CD14-positive monocyte (primary cell): ENCODE measurements around the gene SCAMP3. TPM values are rescaled to one million over a fixed set of nuclear protein-coding genes. Genes with fewer than 3 reads are reported as not detected.
"Not testable (repeated sequence)": the region's sequence is repeated elsewhere in the genome, so short reads cannot be mapped to it uniquely, and the experiment has no call there.

Experiments used
- DNase-seq, 3 donors: peaks; one replicate each; pipeline ENCODE4 v3.0.0-alpha.2; 2011 to 2022
- H2AFZ ChIP-seq: 2 replicates; pipeline ENCODE4 v1.6.0; 2012; ENCODE audit warnings: mild to moderate bottlenecking, low read depth, low read length, inconsistent platforms; ENCODE audit not compliant: insufficient read depth, poor library complexity, severe bottlenecking
- H3K27ac ChIP-seq, 2 donors: 1 replicate in 1 of 2; 2 replicates in 1 of 2; pipeline ENCODE4 v1.5.1; 2012 to 2013; ENCODE audit warnings: low read length in 2 of 2, control low read depth in 1 of 2, inconsistent platforms in 1 of 2, low read depth in 1 of 2, mild to moderate bottlenecking in 1 of 2
- H3K27me3 ChIP-seq, 2 donors: one replicate each; pipeline versions ENCODE4 v1.6.0 to v1.6.1; 2011 to 2013; ENCODE audit warnings: low read length in 2 of 2; ENCODE audit not compliant: control insufficient read depth in 2 of 2, insufficient read depth in 2 of 2
- H3K36me3 ChIP-seq, 2 donors: replicated peaks in 1 of 2; 1 replicate in 1 of 2; 2 replicates in 1 of 2; pipeline versions ENCODE4 v1.5.1 to v1.6.1; 2012 to 2013; ENCODE audit warnings: low read length in 2 of 2, control low read depth in 1 of 2, inconsistent platforms in 1 of 2, mild to moderate bottlenecking in 1 of 2; ENCODE audit not compliant: insufficient read depth in 2 of 2, control insufficient read depth in 1 of 2
- H3K4me1 ChIP-seq, 2 donors: 1 replicate in 1 of 2; 2 replicates in 1 of 2; pipeline versions ENCODE4 v1.5.1 to v1.6.1; 2012 to 2013; ENCODE audit warnings: low read length in 2 of 2, control low read depth in 1 of 2, inconsistent platforms in 1 of 2, mild to moderate bottlenecking in 1 of 2, moderate library complexity in 1 of 2; ENCODE audit not compliant: insufficient read depth in 2 of 2, control insufficient read depth in 1 of 2
- H3K4me2 ChIP-seq: replicated peaks from 2 replicates; pipeline ENCODE3; 2012; ENCODE audit warnings: low read length, moderate library complexity, mild to moderate bottlenecking; ENCODE audit not compliant: poor library complexity, severe bottlenecking; ENCODE audit errors: extremely low read depth
- H3K4me3 ChIP-seq, 3 experiments: fragments of 200-600 bp in 1 of 3; sonication (generic) in 1 of 3; replicated peaks in 1 of 3; 1 replicate in 2 of 3; 2 replicates in 1 of 3; pipeline ENCODE4 v1.5.1; 2011 to 2013; ENCODE audit warnings: low read length in 3 of 3, mild to moderate bottlenecking in 3 of 3, control low read depth in 2 of 3, low read depth in 2 of 3, inconsistent platforms in 1 of 3, moderate library complexity in 1 of 3
- H3K79me2 ChIP-seq: 2 replicates; pipeline ENCODE4 v1.6.0; 2012; ENCODE audit warnings: mild to moderate bottlenecking, control low read depth, inconsistent platforms, low read length, moderate library complexity; ENCODE audit not compliant: insufficient read depth
- H3K9ac ChIP-seq: 2 replicates; pipeline ENCODE4 v1.6.0; 2017; ENCODE audit warnings: low read length, mild to moderate bottlenecking; ENCODE audit not compliant: insufficient read depth, poor library complexity, severe bottlenecking
- H3K9me3 ChIP-seq, 2 donors: replicated peaks in 1 of 2; 1 replicate in 1 of 2; 2 replicates in 1 of 2; pipeline versions ENCODE4 v1.5.1 to v1.6.1; 2012 to 2013; ENCODE audit warnings: low read length in 2 of 2, control low read depth in 1 of 2; ENCODE audit not compliant: control insufficient read depth in 1 of 2, insufficient read depth in 1 of 2
- H4K20me1 ChIP-seq: 2 replicates; pipeline ENCODE4 v1.6.0; 2012; ENCODE audit warnings: mild to moderate bottlenecking, low read length, control low read depth, moderate library complexity; ENCODE audit not compliant: insufficient read depth
- H3K27ac Mint-ChIP-seq, 7 donors: one replicate each; pipeline ENCODE4 v1.8.0; 2020; ENCODE audit warnings: mild to moderate bottlenecking in 7 of 7, mixed read lengths in 7 of 7, moderate library complexity in 6 of 7, inconsistent platforms in 2 of 7
- H3K27me3 Mint-ChIP-seq, 3 donors: one replicate each; pipeline ENCODE4 v1.8.0; 2021 to 2022; ENCODE audit warnings: low read depth in 3 of 3, mild to moderate bottlenecking in 3 of 3, mixed read lengths in 3 of 3, moderate library complexity in 3 of 3, inconsistent platforms in 1 of 3
- H3K36me3 Mint-ChIP-seq, 2 donors: one replicate each; pipeline ENCODE4 v1.8.0; 2020; ENCODE audit warnings: mixed read lengths in 2 of 2, inconsistent platforms in 1 of 2, mild to moderate bottlenecking in 1 of 2
- H3K4me1 Mint-ChIP-seq: one replicate; pipeline ENCODE4 v1.8.0; 2020; ENCODE audit warnings: mild to moderate bottlenecking, mixed read lengths
- H3K4me3 Mint-ChIP-seq, 2 donors: one replicate each; pipeline ENCODE4 v1.8.0; 2020; ENCODE audit warnings: mild to moderate bottlenecking in 2 of 2, mixed read lengths in 2 of 2, moderate library complexity in 1 of 2
- H3K9me3 Mint-ChIP-seq, 7 donors: one replicate each; pipeline ENCODE4 v1.8.0; 2020 to 2022; ENCODE audit warnings: mixed read lengths in 7 of 7, mild to moderate bottlenecking in 6 of 7, moderate library complexity in 6 of 7, inconsistent platforms in 2 of 7
- WGBS: methylation state at CpG from one replicate; pipeline ENCODE4 v1.1.5; 2013; ENCODE audit warnings: missing lambda C conversion rate; ENCODE audit not compliant: insufficient coverage; 5-methylcytosine and 5-hydroxymethylcytosine counted together
- intact Hi-C, 2 donors: fragments of 100-400 bp; cut with micrococcal nuclease; formaldehyde crosslinking; loops; one replicate each; pipeline versions ENCODE4 v1.15.0 to v1.15.1; 2023
- polyA plus RNA-seq, 3 donors: library from polyadenylated mRNA; depleted of rRNA in 1 of 3; unstranded in 2 of 3; stranded (reverse) in 1 of 3; fragments of 300-500 nt in 2 of 3; fragments of >200 nt in 1 of 3; fragmentation: Illumina TruSeq in 2 of 3; gene quantifications; 1 replicate in 2 of 3; 2 replicates in 1 of 3; pipeline ENCODE4 v1.2.3, GENCODE V29; 2012 to 2021
- TF ChIP-seq, protein P1 (sequence below): fragments of 200-600 bp; IDR thresholded peaks from one replicate; pipeline ENCODE4 v1.8.0; 2022; ENCODE audit warnings: antibody characterized with exemption, mild to moderate bottlenecking

Gene SCAMP3
- polyA plus RNA-seq, 3 donors = 54.9 to 69.8 (median 64.9) TPM

DNA sequence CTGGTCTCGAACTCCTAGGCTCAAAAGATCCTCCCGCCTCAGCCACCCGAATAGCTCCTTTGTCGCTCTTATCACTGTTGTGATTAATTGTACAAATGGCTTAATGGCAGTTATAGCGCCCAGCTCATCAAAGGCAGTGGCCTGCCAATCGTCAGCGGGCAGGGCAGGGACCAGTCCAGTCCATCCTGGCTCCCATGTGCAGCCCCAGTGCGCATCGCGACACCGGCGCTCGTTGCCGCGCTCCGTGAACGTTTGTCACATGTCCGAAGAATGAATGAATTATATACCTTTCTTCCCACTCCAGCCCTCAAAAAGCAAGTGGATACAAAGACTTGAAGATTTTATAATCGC lies 35.3 kb downstream of the SCAMP3 start:
- H3K4me3 ChIP-seq = peak overlapping the region; percentile 62 to 87 (median 68)
- Mint-ChIP-seq H3K27me3 (peaks cover 2 to 10% (median 2%) of the 10 kb centered on the region in 3 donors), H3K27ac (peak overlapping the region; percentile 89 to 95 (median 93)), H3K4me3 (peak overlapping the region; percentile 80 to 89), H3K36me3 (no peaks in the 10 kb centered on the region), H3K4me1 (peaks cover 50% of the 10 kb centered on the region), H3K9me3 (no peaks in the 10 kb centered on the region)
- H3K27ac ChIP-seq = peak overlapping the region; percentile 58 to 80
- peak in 2 of 3 donors; percentile 31 to 41 for DNase-seq
- H3K9me3 ChIP-seq = no peaks in the 10 kb centered on the region
- H3K4me2 ChIP-seq = peak overlapping the region; percentile 98
- H2AFZ ChIP-seq = peak overlapping the region; percentile 80
- H3K9ac ChIP-seq = peak overlapping the region; percentile 43
- no peaks in the 10 kb centered on the region for H4K20me1 ChIP-seq
- 0% methylated on average over 15 of the region's 19 CpGs for WGBS
- H3K79me2 ChIP-seq = peaks cover 18% of the 10 kb centered on the region
- TF ChIP-seq, protein P1, sequence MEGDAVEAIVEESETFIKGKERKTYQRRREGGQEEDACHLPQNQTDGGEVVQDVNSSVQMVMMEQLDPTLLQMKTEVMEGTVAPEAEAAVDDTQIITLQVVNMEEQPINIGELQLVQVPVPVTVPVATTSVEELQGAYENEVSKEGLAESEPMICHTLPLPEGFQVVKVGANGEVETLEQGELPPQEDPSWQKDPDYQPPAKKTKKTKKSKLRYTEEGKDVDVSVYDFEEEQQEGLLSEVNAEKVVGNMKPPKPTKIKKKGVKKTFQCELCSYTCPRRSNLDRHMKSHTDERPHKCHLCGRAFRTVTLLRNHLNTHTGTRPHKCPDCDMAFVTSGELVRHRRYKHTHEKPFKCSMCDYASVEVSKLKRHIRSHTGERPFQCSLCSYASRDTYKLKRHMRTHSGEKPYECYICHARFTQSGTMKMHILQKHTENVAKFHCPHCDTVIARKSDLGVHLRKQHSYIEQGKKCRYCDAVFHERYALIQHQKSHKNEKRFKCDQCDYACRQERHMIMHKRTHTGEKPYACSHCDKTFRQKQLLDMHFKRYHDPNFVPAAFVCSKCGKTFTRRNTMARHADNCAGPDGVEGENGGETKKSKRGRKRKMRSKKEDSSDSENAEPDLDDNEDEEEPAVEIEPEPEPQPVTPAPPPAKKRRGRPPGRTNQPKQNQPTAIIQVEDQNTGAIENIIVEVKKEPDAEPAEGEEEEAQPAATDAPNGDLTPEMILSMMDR = peak; percentile 56
- H3K4me1 ChIP-seq = peaks cover 60 to 63% of the 10 kb centered on the region in 2 donors
- intact Hi-C loops = loop anchor here (1.0 to 2.0 kb wide), 2 partner anchors 20 kb away; partner anchors contain the start of gene THBS3 (in 2 of the 2)
- H3K27me3 ChIP-seq = no peaks in the 10 kb centered on the region
- H3K36me3 ChIP-seq = no peaks in the 10 kb centered on the region

DNA sequence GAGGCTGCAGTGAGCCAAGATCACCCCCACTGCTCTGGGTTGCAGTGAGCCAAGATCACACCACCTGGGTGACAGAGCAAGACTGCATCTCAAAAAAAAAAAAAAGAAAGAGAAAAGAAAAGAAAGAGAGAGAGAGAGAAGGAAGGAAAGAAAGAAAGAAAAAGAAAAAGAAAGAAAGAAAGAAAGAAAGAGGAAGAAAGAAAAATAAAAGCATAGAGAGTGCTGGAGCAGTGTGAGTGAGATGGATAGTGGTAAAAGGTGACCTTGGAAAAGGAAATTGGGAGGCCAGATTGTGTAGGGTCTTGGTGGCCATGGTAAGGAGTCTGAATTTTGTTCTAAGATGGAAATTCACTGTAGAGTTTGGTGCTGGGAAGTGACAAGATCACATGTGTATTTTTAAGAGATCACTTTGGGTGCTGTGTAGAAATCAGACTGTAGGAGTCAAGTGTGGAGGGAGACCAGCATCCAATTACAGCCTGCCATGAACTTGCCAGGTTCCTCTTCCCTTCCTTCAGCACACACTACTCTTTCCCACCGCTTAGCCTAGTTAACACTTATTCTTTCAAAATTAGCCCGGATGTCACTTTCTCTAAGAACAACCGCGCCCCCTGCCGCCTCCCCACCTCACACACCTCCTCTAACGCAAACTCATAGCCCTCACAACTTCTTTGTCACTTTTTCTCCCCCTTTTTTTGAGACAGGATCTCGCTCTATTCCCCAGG lies 35.8 kb downstream of the SCAMP3 start:
- Histone ChIP-seq H2AFZ (peak overlapping the region; percentile 80), H3K4me3 (peak overlapping the region; percentile 62 to 87 (median 68)), H3K36me3 (no peaks in the 10 kb centered on the region), H3K9me3 (no peaks in the 10 kb centered on the region), H3K9ac (peak overlapping the region; percentile 43), H4K20me1 (no peaks in the 10 kb centered on the region), H3K79me2 (peaks cover 18% of the 10 kb centered on the region), H3K27me3 (no peaks in the 10 kb centered on the region), H3K4me2 (peak overlapping the region; percentile 98), H3K27ac (peak overlapping the region; percentile 58 to 80), H3K4me1 (peaks cover 64 to 68% of the 10 kb centered on the region in 2 donors)
- Mint-ChIP-seq H3K4me3 (peak overlapping the region; percentile 80 to 89), H3K27me3 (peaks cover 2 to 10% (median 2%) of the 10 kb centered on the region in 3 donors), H3K9me3 (no peaks in the 10 kb centered on the region), H3K4me1 (peaks cover 53% of the 10 kb centered on the region), H3K36me3 (no peaks in the 10 kb centered on the region), H3K27ac (peak overlapping the region; percentile 89 to 95 (median 93))
- DNase-seq = peak; percentile 81 to 89 (median 85)
- 0% methylated on average over 6 of the region's 7 CpGs for WGBS
- intact Hi-C loops = loop anchor here (1.0 to 2.0 kb wide), 2 partner anchors 19 to 20 kb away; partner anchors contain the start of gene THBS3 (in 2 of the 2)
- TF ChIP-seq, protein P1 = peak; percentile 78

DNA sequence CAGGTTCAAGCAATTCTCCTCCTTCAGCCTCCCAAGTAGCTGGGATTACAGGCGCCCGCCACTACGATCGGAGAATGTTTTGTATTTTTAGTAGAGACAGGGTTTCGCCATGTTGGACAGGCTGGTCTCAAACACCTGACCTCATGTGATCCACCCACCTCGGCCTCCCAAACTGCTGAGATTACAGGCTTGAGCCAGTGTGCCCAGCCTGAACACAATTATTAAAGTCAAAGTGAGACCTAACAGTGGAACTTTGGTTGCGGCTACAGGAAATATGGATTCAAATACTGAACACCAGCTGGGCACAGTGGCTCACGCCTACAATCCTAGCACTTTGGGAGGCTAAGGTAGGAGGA lies 36.8 kb downstream of the SCAMP3 start:
- H3K9ac ChIP-seq, H3K9me3 Mint-ChIP-seq, H4K20me1 ChIP-seq, H3K36me3 ChIP-seq, H3K9me3 ChIP-seq, H2AFZ ChIP-seq, intact Hi-C loops, H3K36me3 Mint-ChIP-seq, H3K27me3 ChIP-seq, H3K4me3 ChIP-seq, H3K4me2 ChIP-seq, DNase-seq, H3K27ac ChIP-seq: not testable (repeated sequence)
- peaks cover 74 to 78% of the 10 kb centered on the region in 2 donors for H3K4me1 ChIP-seq
- Mint-ChIP-seq H3K27me3 (peaks cover 0 to 10% (median 2%) of the 10 kb centered on the region in 3 donors), H3K4me3 (peak overlapping the region in 1 of 2 donors; percentile 39), H3K27ac (peak overlapping the region in 6 of 7 donors; percentile 33 to 95 (median 90)), H3K4me1 (peaks cover 58% of the 10 kb centered on the region)
- WGBS = 100% methylated on average over 4 of the region's 8 CpGs
- H3K79me2 ChIP-seq = peaks cover 18% of the 10 kb centered on the region
